Esophagus muscularis mucosa (tissue), 4 donors: ENCODE measurements around the gene KDM5B. TPM values are rescaled to one million over a fixed set of nuclear protein-coding genes. Genes with fewer than 3 reads are reported as not detected.

Experiments used
- DNase-seq: peaks from one replicate; pipeline ENCODE4 v3.0.0-alpha.2; 2017; ENCODE audit errors: extremely low spot score
- H3K27ac ChIP-seq, 4 donors: fragments of 200-600 bp; sonication (generic); replicated peaks in 1 of 4; 1 replicate in 3 of 4; 2 replicates in 1 of 4; pipeline ENCODE4 v1.5.1; 2016 to 2019; ENCODE audit warnings: mild to moderate bottlenecking in 1 of 4
- H3K27me3 ChIP-seq, 4 donors: fragments of 200-600 bp; sonication (generic); one replicate each; pipeline versions ENCODE4 v1.5.1 to v1.6.0; 2016 to 2019
- H3K36me3 ChIP-seq, 4 donors: fragments of 200-600 bp; sonication (generic); one replicate each; pipeline ENCODE4 v1.5.1; 2016 to 2019
- H3K4me1 ChIP-seq, 4 donors: fragments of 200-600 bp; sonication (generic); one replicate each; pipeline ENCODE4 v1.5.1; 2016 to 2019
- H3K4me3 ChIP-seq, 4 donors: fragments of 200-600 bp; sonication (generic); 1 replicate in 2 of 4; 2 replicates in 2 of 4; pipeline ENCODE4 v1.5.1; 2016 to 2019; ENCODE audit warnings: mild to moderate bottlenecking in 4 of 4, moderate library complexity in 1 of 4
- H3K9me3 ChIP-seq, 4 donors: fragments of 200-600 bp; sonication (generic); 1 replicate in 3 of 4; 2 replicates in 1 of 4; pipeline ENCODE4 v1.5.1; 2016 to 2019
- EP300 ChIP-seq: sonication (generic); formaldehyde crosslinking; IDR thresholded peaks from one replicate; pipeline ENCODE4 v1.6.1; 2017; ENCODE audit warnings: antibody characterized with exemption
- POLR2A ChIP-seq: fragments of 450-650 bp; IDR thresholded peaks from one replicate; pipeline ENCODE4 v1.6.1; 2017; ENCODE audit warnings: antibody characterized with exemption, moderate library complexity, mild to moderate bottlenecking, low read depth
- POLR2AphosphoS5 ChIP-seq, 2 donors: sonication (generic); formaldehyde crosslinking; IDR thresholded peaks; one replicate each; pipeline ENCODE4 v1.6.1; 2017; ENCODE audit warnings: antibody characterized with exemption in 2 of 2
- WGBS: methylation state at CpG from one replicate; pipeline ENCODE4 v1.1.5; 2018; 5-methylcytosine and 5-hydroxymethylcytosine counted together
- intact Hi-C: fragments of 100-400 bp; cut with DNase I; formaldehyde crosslinking; loops from one replicate; pipeline ENCODE4 v1.15.1; 2023
- total RNA-seq, 4 donors: library from RNA; depleted of rRNA; stranded (reverse); fragments of >200 nt; gene quantifications; one replicate each; pipeline versions ENCODE4 v1.1.0 to v1.2.1, GENCODE V29; 2016
- TF ChIP-seq, protein P1 (sequence below), 3 experiments: fragments of 200-600 bp in 2 of 3; fragments of 450-650 bp in 1 of 3; sonication (generic) in 2 of 3; IDR thresholded peaks; one replicate each; pipeline ENCODE4 v1.5.1; 2017 to 2019; ENCODE audit warnings: antibody characterized with exemption in 3 of 3, mild to moderate bottlenecking in 2 of 3, moderate library complexity in 1 of 3

Gene KDM5B
- total RNA-seq, 4 donors from 2014 or later = 21.4 to 34.9 (median 31.8) TPM

- WGBS = 77% methylated on average over 4 of the region's 4 CpGs
- Histone ChIP-seq H3K4me1 (peaks cover 2 to 6% (median 6%) of the 10 kb centered on the region in 4 donors), H3K36me3 (no peaks in the 10 kb centered on the region), H3K27ac (no peak overlapping the region), H3K4me3 (no peak overlapping the region), H3K27me3 (peaks cover 0 to 76% (median 15%) of the 10 kb centered on the region in 4 donors), H3K9me3 (no peaks in the 10 kb centered on the region)
- no peak for DNase-seq
- TF ChIP-seq POLR2A = no peak
- intact Hi-C loops = no loop called here
Measured at GRCh38 chr1:202704601-202705000, 103.6 kb downstream of the KDM5B start.

DNA sequence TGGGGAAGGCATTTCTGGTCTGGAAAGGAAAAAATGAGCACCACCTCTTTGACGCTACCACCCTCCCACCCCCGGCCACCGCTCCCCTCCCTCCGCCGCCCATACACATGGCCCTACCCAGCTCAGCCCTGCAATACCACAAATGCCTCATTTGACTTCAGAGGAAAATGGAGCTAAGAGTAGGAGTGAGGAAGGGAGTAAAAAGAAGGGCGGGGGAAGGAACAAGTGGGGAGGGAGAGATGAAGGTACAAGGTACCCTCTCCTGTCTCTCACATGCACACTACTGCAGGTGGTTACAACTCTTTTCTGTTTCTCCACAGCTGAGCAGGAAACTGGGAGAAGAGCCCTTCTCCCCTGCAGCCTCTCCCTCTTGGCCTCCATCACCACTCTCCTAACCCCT is 105.0 kb downstream of the KDM5B start:
- no peaks in the 10 kb centered on the region for H3K9me3 ChIP-seq
- H3K27me3 ChIP-seq = peaks cover 0 to 73% (median under 1%) of the 10 kb centered on the region in 4 donors
- H3K4me3 ChIP-seq = no peak overlapping the region
- H3K4me1 ChIP-seq = no peaks in the 10 kb centered on the region
- WGBS = 73% methylated on average over 6 of the region's 6 CpGs
- no peak for DNase-seq
- intact Hi-C loops = no loop called here
- H3K27ac ChIP-seq = no peak overlapping the region
- TF ChIP-seq, protein P1, sequence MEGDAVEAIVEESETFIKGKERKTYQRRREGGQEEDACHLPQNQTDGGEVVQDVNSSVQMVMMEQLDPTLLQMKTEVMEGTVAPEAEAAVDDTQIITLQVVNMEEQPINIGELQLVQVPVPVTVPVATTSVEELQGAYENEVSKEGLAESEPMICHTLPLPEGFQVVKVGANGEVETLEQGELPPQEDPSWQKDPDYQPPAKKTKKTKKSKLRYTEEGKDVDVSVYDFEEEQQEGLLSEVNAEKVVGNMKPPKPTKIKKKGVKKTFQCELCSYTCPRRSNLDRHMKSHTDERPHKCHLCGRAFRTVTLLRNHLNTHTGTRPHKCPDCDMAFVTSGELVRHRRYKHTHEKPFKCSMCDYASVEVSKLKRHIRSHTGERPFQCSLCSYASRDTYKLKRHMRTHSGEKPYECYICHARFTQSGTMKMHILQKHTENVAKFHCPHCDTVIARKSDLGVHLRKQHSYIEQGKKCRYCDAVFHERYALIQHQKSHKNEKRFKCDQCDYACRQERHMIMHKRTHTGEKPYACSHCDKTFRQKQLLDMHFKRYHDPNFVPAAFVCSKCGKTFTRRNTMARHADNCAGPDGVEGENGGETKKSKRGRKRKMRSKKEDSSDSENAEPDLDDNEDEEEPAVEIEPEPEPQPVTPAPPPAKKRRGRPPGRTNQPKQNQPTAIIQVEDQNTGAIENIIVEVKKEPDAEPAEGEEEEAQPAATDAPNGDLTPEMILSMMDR (IDR thresholded peaks at IDR 0.05) = no peak
- no peak for TF ChIP-seq POLR2A
- no peak for TF ChIP-seq POLR2AphosphoS5 (IDR thresholded peaks at IDR 0.05)
- H3K36me3 ChIP-seq = no peaks in the 10 kb centered on the region

DNA sequence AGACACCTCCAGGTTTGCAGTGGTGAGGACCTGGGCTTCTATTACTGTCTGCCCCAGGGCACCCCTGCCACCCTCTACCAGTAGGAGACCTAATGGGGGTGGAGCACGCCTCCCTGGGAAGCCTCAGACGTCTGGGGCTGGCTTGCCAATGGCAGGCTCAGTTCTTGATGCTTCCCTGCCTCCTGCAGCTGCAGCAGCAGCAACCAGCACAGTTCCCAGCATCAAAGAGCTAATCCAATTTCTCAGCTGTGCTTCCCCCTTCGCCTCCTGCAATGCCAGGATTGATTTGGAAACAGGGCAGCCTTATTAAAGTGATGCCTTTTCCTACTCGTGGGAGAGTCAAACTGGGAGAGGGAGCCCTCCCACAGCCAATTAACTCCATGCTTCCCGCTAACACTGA is 106.1 kb downstream of the KDM5B start:
- DNase-seq = no peak
- Histone ChIP-seq H3K4me1 (no peaks in the 10 kb centered on the region), H3K27ac (no peak overlapping the region), H3K27me3 (peaks cover 0 to 73% (median 0%) of the 10 kb centered on the region in 4 donors), H3K4me3 (no peak overlapping the region), H3K9me3 (no peaks in the 10 kb centered on the region), H3K36me3 (no peaks in the 10 kb centered on the region)
- intact Hi-C loops = no loop called here
- WGBS = 69% methylated on average over 3 of the region's 5 CpGs
- no peak for TF ChIP-seq POLR2AphosphoS5 (IDR thresholded peaks at IDR 0.05)
- TF ChIP-seq, protein P1 (IDR thresholded peaks at IDR 0.05) = no peak
- TF ChIP-seq EP300 = no peak
- TF ChIP-seq POLR2A = no peak

- H3K9me3 ChIP-seq = no peaks in the 10 kb centered on the region
- DNase-seq = no peak
- no peaks in the 10 kb centered on the region for H3K4me1 ChIP-seq
- TF ChIP-seq, protein P1 (IDR thresholded peaks at IDR 0.05) = no peak
- TF ChIP-seq EP300 (no peak), POLR2A (no peak), POLR2AphosphoS5 (IDR thresholded peaks at IDR 0.05) (no peak)
- peaks cover 0 to 74% (median under 1%) of the 10 kb centered on the region in 4 donors for H3K27me3 ChIP-seq
- H3K36me3 ChIP-seq = no peaks in the 10 kb centered on the region
- 87% methylated on average over 3 of the region's 3 CpGs for WGBS
- no peak overlapping the region for H3K4me3 ChIP-seq
- no peak overlapping the region for H3K27ac ChIP-seq
- intact Hi-C loops = no loop called here
Measured at GRCh38 chr1:202701200-202701599, 107.0 kb downstream of the KDM5B start.

GRCh38 chr1:202700061-202700460 is 108.2 kb downstream of the KDM5B start:
- no peaks in the 10 kb centered on the region for H3K4me1 ChIP-seq
- DNase-seq = no peak
- no peaks in the 10 kb centered on the region for H3K36me3 ChIP-seq
- H3K27ac ChIP-seq = no peak overlapping the region
- H3K27me3 ChIP-seq = peaks cover 0 to 74% (median 2%) of the 10 kb centered on the region in 4 donors
- no peak for TF ChIP-seq EP300
- TF ChIP-seq, protein P1 (IDR thresholded peaks at IDR 0.05) = no peak
- no peak for TF ChIP-seq POLR2A
- TF ChIP-seq POLR2AphosphoS5 (IDR thresholded peaks at IDR 0.05) = no peak
- 71% methylated on average over 4 of the region's 5 CpGs for WGBS
- no peaks in the 10 kb centered on the region for H3K9me3 ChIP-seq
- intact Hi-C loops = no loop called here
- no peak overlapping the region for H3K4me3 ChIP-seq
